IMR-90 (cell line): Measurements from ENCODE around the gene SPATA32. TPM values are rescaled to one million over a fixed set of nuclear protein-coding genes. Genes with fewer than 3 reads are reported as not detected.

Experiments
- ATAC-seq: fragments of 200-7000 bp; cut with Tn5 transposase; 2 replicates; pipeline ENCODE4 v1.9.1; 2020; ENCODE audit warnings: low read depth, mild to moderate bottlenecking, moderate library complexity
- BruUV-seq: library from RNA; stranded (reverse); fragments of 400-500 nt; replicated peaks from 2 replicates; lab custom pipeline; 2021; lab: Mats Ljungman, UMichigan
- CTCF ChIA-PET: fragments of 300-600 bp; formaldehyde crosslinking; extraction: SDS; loops from one replicate; lab custom pipeline; 2021; ENCODE audit warnings: antibody characterized with exemption; lab: Yijun Ruan, JAX
- POLR2A ChIA-PET: fragments of 300-600 bp; sonication (Branson Sonifier 250); formaldehyde crosslinking; loops from one replicate; lab custom pipeline; 2022; ENCODE audit warnings: antibody characterized with exemption; ENCODE audit not compliant: unreplicated experiment; lab: Charles Lee
- DNase-seq: peaks from one replicate; pipeline ENCODE4 v3.0.0; 2013
- H2AFZ ChIP-seq: replicated peaks from 2 replicates; pipeline ENCODE3; 2013; ENCODE audit warnings: low read length, mild to moderate bottlenecking; ENCODE audit not compliant: poor library complexity
- H2AK5ac ChIP-seq: 2 replicates; pipeline ENCODE4 v1.6.1; 2013; ENCODE audit warnings: low read depth, low read length, inconsistent platforms
- H2AK9ac ChIP-seq: replicated peaks from 2 replicates; pipeline ENCODE3; 2013; ENCODE audit warnings: mild to moderate bottlenecking, low read depth, low read length, moderate library complexity; ENCODE audit not compliant: poor library complexity
- H2BK120ac ChIP-seq: 2 replicates; pipeline ENCODE4 v1.6.1; 2013; ENCODE audit warnings: low read depth, low read length, inconsistent platforms
- H2BK15ac ChIP-seq: 3 replicates; pipeline ENCODE4 v1.6.1; 2013; ENCODE audit warnings: low read depth, low read length, inconsistent platforms
- H2BK20ac ChIP-seq: 2 replicates; pipeline ENCODE4 v1.6.1; 2013; ENCODE audit warnings: low read depth, mild to moderate bottlenecking, inconsistent platforms, low read length, moderate library complexity
- H2BK5ac ChIP-seq: 2 replicates; pipeline ENCODE4 v1.6.1; 2013; ENCODE audit warnings: mild to moderate bottlenecking, low read depth, low read length, inconsistent platforms; ENCODE audit not compliant: poor library complexity, severe bottlenecking
- H3K14ac ChIP-seq: replicated peaks from 2 replicates; pipeline ENCODE4 v1.6.1; 2013; ENCODE audit warnings: low read depth, low read length, inconsistent platforms
- H3K18ac ChIP-seq: 2 replicates; pipeline ENCODE4 v1.6.1; 2013; ENCODE audit warnings: low read depth, low read length, control low read depth
- H3K23ac ChIP-seq: 2 replicates; pipeline ENCODE4 v1.6.1; 2013; ENCODE audit warnings: low read depth, low read length, inconsistent platforms
- H3K27ac ChIP-seq: 2 replicates; pipeline ENCODE4 v1.5.1; 2013; ENCODE audit warnings: mild to moderate bottlenecking, control low read depth, low read length; ENCODE audit not compliant: insufficient read depth
- H3K27me3 ChIP-seq: 2 replicates; pipeline ENCODE4 v1.6.1; 2013; ENCODE audit warnings: low read length; ENCODE audit not compliant: control insufficient read depth, insufficient read depth
- H3K36me3 ChIP-seq: 2 replicates; pipeline ENCODE4 v1.6.1; 2013; ENCODE audit warnings: low read length, mixed read lengths; ENCODE audit not compliant: control insufficient read depth, insufficient read depth
- H3K4ac ChIP-seq: 2 replicates; pipeline ENCODE4 v1.6.1; 2013; ENCODE audit warnings: low read depth, low read length, inconsistent platforms
- H3K4me1 ChIP-seq: 2 replicates; pipeline ENCODE4 v1.6.1; 2013; ENCODE audit warnings: low read length, mixed read lengths; ENCODE audit not compliant: control insufficient read depth, insufficient read depth
- H3K4me2 ChIP-seq: 2 replicates; pipeline ENCODE4 v1.6.1; 2013; ENCODE audit warnings: low read depth, mild to moderate bottlenecking, control low read depth, low read length, moderate library complexity
- H3K4me3 ChIP-seq: 2 replicates; pipeline ENCODE4 v1.5.1; 2013; ENCODE audit warnings: low read depth, mild to moderate bottlenecking, control low read depth, low read length, moderate library complexity; ENCODE audit not compliant: insufficient read depth
- H3K56ac ChIP-seq: 2 replicates; pipeline ENCODE4 v1.6.1; 2013; ENCODE audit warnings: low read length, inconsistent platforms; ENCODE audit not compliant: insufficient read depth; ENCODE audit errors: extremely low read depth
- H3K79me1 ChIP-seq, 2 experiments: 2 replicates each; pipeline ENCODE4 v1.6.1; 2013; ENCODE audit warnings: low read length in 2 of 2, inconsistent platforms in 1 of 2, low read depth in 1 of 2
- H3K9ac ChIP-seq: 2 replicates; pipeline ENCODE4 v1.6.1; 2013; ENCODE audit warnings: low read depth, low read length, control low read depth
- H3K9me1 ChIP-seq: 2 replicates; pipeline ENCODE4 v1.6.1; 2013; ENCODE audit warnings: low read length, inconsistent platforms; ENCODE audit not compliant: insufficient read depth
- H3K9me3 ChIP-seq: 2 replicates; pipeline ENCODE4 v1.6.1; 2013; ENCODE audit warnings: low read length; ENCODE audit not compliant: control insufficient read depth, insufficient read depth
- H4K20me1 ChIP-seq: 2 replicates; pipeline ENCODE4 v1.6.1; 2013; ENCODE audit warnings: low read length, inconsistent platforms; ENCODE audit not compliant: insufficient read depth
- H4K5ac ChIP-seq: 2 replicates; pipeline ENCODE4 v1.6.1; 2013; ENCODE audit warnings: mild to moderate bottlenecking, low read depth, low read length, control low read depth
- H4K8ac ChIP-seq, 2 experiments: 2 replicates each; pipeline ENCODE4 v1.6.1; 2013; ENCODE audit warnings: low read depth in 2 of 2, low read length in 2 of 2, control low read depth in 1 of 2, inconsistent platforms in 1 of 2
- H4K91ac ChIP-seq: 2 replicates; pipeline ENCODE4 v1.6.1; 2013; ENCODE audit warnings: low read depth, low read length, inconsistent platforms; ENCODE audit not compliant: insufficient read depth
- BHLHE40 ChIP-seq: fragments of 150-350 bp; IDR thresholded peaks from 2 replicates; pipeline ENCODE4 v1.6.1; 2016; ENCODE audit warnings: mild to moderate bottlenecking, low read depth, low read length
- CEBPB ChIP-seq: IDR thresholded peaks from 2 replicates; pipeline ENCODE4 v1.6.1; 2012; ENCODE audit warnings: low read depth, low read length, improper control_type of control experiment
- CHD1 ChIP-seq: IDR thresholded peaks from 2 replicates; pipeline ENCODE4 v1.6.1; 2012; ENCODE audit warnings: low read depth, low read length, improper control_type of control experiment
- ELK1 ChIP-seq: fragments of 150-350 bp; IDR thresholded peaks from 2 replicates; pipeline ENCODE4 v1.6.1; 2016; ENCODE audit warnings: low read depth, mild to moderate bottlenecking, low read length, moderate library complexity, borderline replicate concordance
- MAZ ChIP-seq: IDR thresholded peaks from 2 replicates; pipeline ENCODE4 v1.6.1; 2012; ENCODE audit warnings: low read depth, mild to moderate bottlenecking, low read length, improper control_type of control experiment, moderate library complexity, borderline replicate concordance
- MXI1 ChIP-seq: IDR thresholded peaks from 2 replicates; pipeline ENCODE4 v1.6.1; 2012; ENCODE audit warnings: low read depth, mild to moderate bottlenecking, low read length, moderate library complexity, borderline replicate concordance
- NFE2L2 ChIP-seq: fragments of 150-350 bp; IDR thresholded peaks from 2 replicates; pipeline ENCODE4 v1.6.1; 2016; ENCODE audit warnings: low read depth, mild to moderate bottlenecking, low read length
- POLR2A ChIP-seq: IDR thresholded peaks from 2 replicates; pipeline ENCODE4 v1.6.1; 2012; ENCODE audit warnings: mild to moderate bottlenecking, low read depth, low read length
- RAD21 ChIP-seq: IDR thresholded peaks from 2 replicates; pipeline ENCODE4 v1.6.1; 2012; ENCODE audit warnings: low read length, improper control_type of control experiment
- RCOR1 ChIP-seq: IDR thresholded peaks from 2 replicates; pipeline ENCODE4 v1.6.1; 2012; ENCODE audit warnings: mild to moderate bottlenecking, low read length, improper control_type of control experiment; ENCODE audit not compliant: insufficient replicate concordance
- RFX5 ChIP-seq: IDR thresholded peaks from 2 replicates; pipeline ENCODE4 v1.8.0; 2012; ENCODE audit warnings: low read depth, mild to moderate bottlenecking, low read length, moderate library complexity
- SMC3 ChIP-seq: fragments of 150-350 bp; IDR thresholded peaks from 2 replicates; pipeline ENCODE4 v1.6.1; 2016; ENCODE audit warnings: low read depth, mild to moderate bottlenecking, antibody characterized with exemption, low read length, moderate library complexity
- USF2 ChIP-seq: fragments of 150-350 bp; IDR thresholded peaks from 2 replicates; pipeline ENCODE4 v1.6.1; 2017; ENCODE audit warnings: mild to moderate bottlenecking, antibody characterized with exemption, low read length, low read depth
- WGBS, 2 experiments: methylation state at CpG; one replicate each; pipeline versions ENCODE4 v1.1.5 to v1.1.7; 2013; ENCODE audit warnings: missing lambda C conversion rate in 2 of 2; ENCODE audit not compliant: insufficient read length in 1 of 2; ENCODE audit errors: extremely low coverage in 2 of 2; 5-methylcytosine and 5-hydroxymethylcytosine counted together
- dilution Hi-C: fragments of 300-500 bp; cut with HindIII; formaldehyde crosslinking; loops from one replicate; pipeline ENCODE4 v1.14.3; 2018; ENCODE audit warnings: low sequenced_read_pairs; ENCODE audit not compliant: unreplicated experiment
- in situ Hi-C: fragments of 300-500 bp; cut with MboI; formaldehyde crosslinking; loops from 3 replicates; pipeline ENCODE4 v1.14.3; 2019; ENCODE audit warnings: low sequenced_read_pairs, inconsistent platforms, mixed read lengths
- intact Hi-C: fragments of 100-400 bp; cut with micrococcal nuclease; formaldehyde crosslinking; loops from 2 replicates; pipeline ENCODE4 v1.10.0; 2022
- polyA plus RNA-seq, 3 experiments: library from polyadenylated mRNA; depleted of rRNA; stranded (reverse); fragments of >200 nt; gene quantifications; 2 replicates each; pipeline ENCODE4 v1.2.3, GENCODE V29; 2012; ENCODE audit warnings: low replicate concordance in 1 of 3
- total RNA-seq: library from RNA; depleted of rRNA; stranded (reverse); fragments of >200 nt; gene quantifications from 2 replicates; pipeline ENCODE4 v1.2.3, GENCODE V29; 2012
- TF ChIP-seq, protein P1 (sequence below): conservative IDR thresholded peaks from 2 replicates; pipeline ENCODE4 v1.5.1; 2012; ENCODE audit warnings: mild to moderate bottlenecking, low read depth, low read length, improper control_type of control experiment

SPATA32 gene
- total and polyA plus RNA-seq, 2 of the 4 experiments (the other 2 are of a cell fraction): 0.18 TPM; not detected in 1

GRCh38 chr17:45243750-45244149 is 18.1 kb downstream of the SPATA32 start:
- Histone ChIP-seq H3K27me3 (peaks cover 4% of the 10 kb centered on the region; the same call in 1 of the 2 replicates), H2AK9ac (no peak overlapping the region), H3K36me3 (peaks cover 11% of the 10 kb centered on the region; the same call in 1 of the 2 replicates), H2BK120ac (no peak overlapping the region), H3K9me3 (no peaks in the 10 kb centered on the region), H3K18ac (no peak overlapping the region), H2BK5ac (no peak overlapping the region), H2BK20ac (no peak overlapping the region), H4K8ac (no peak overlapping the region), H3K27ac (no peak overlapping the region), H3K14ac (no peak overlapping the region), H3K23ac (no peak overlapping the region), H3K4me1 (peaks cover 10% of the 10 kb centered on the region; the same call in 1 of the 2 replicates), H3K4me2 (no peak overlapping the region), H4K20me1 (no peaks in the 10 kb centered on the region), H4K91ac (no peak overlapping the region), H3K4ac (no peak overlapping the region), H3K56ac (no peak overlapping the region), H3K9ac (no peak overlapping the region), H3K9me1 (0 out of 2 replicates have a peak, but pooled peaks cover 2% of the 10 kb centered on the region), H2AK5ac (no peak overlapping the region), H3K79me1 (peaks cover 0 to 9% of the 10 kb centered on the region in 2 experiments; a peak in 1 of 4 replicates), H2BK15ac (no peak overlapping the region), H2AFZ (no peak overlapping the region), H3K4me3 (no peak overlapping the region), H4K5ac (no peak overlapping the region)
- ATAC-seq: no peak
- no peak for DNase-seq
- BruUV-seq: no TSS peak
- TF ChIP-seq MAZ (no peak), CHD1 (no peak), USF2 (no peak), RCOR1 (no peak), ELK1 (no peak), MXI1 (no peak), RAD21 (no peak), NFE2L2 (no peak), SMC3 (no peak), RFX5 (no peak), BHLHE40 (no peak), POLR2A (no peak), CEBPB (no peak)
- TF ChIP-seq, protein P1, sequence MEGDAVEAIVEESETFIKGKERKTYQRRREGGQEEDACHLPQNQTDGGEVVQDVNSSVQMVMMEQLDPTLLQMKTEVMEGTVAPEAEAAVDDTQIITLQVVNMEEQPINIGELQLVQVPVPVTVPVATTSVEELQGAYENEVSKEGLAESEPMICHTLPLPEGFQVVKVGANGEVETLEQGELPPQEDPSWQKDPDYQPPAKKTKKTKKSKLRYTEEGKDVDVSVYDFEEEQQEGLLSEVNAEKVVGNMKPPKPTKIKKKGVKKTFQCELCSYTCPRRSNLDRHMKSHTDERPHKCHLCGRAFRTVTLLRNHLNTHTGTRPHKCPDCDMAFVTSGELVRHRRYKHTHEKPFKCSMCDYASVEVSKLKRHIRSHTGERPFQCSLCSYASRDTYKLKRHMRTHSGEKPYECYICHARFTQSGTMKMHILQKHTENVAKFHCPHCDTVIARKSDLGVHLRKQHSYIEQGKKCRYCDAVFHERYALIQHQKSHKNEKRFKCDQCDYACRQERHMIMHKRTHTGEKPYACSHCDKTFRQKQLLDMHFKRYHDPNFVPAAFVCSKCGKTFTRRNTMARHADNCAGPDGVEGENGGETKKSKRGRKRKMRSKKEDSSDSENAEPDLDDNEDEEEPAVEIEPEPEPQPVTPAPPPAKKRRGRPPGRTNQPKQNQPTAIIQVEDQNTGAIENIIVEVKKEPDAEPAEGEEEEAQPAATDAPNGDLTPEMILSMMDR: no peak
- WGBS, 2 experiments: 83% methylated on average over 6 of the region's 18 CpGs; no CpG with 5 or more reads in 1 of the 2 experiments
- dilution Hi-C loops (no loop called here), in situ Hi-C loops (no loop called here), intact Hi-C loops (no loop called here)
- ChIA-PET CTCF (no interaction called here), POLR2A (no interaction called here)
